ENCODE data around the gene DHX8.

DNA sequence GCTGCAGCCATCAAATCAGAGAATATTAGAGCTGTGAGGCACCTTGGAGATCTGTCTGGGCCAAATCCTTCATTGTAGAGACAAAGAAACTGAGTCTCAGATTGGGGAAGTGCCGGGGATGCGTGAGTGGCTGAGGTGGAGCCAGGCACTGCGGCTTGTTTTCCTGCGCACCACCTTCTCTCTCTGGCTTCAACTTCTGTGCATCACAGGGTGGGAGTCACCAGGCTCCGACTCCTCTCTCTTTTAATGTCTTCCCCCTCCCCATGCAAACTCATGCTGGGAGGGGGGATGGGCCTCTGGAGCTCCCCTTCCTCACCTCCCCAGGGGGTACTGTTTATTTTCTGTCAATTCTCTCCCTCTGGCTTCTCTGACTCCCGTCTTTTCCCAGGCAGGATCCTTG, 71.1 kb downstream of the DHX8 start:
- TF ChIP-seq POLR2AphosphoS5 (IDR thresholded peaks at IDR 0.05; ENCODE audit: low read depth, low read length): no peak
- TF ChIP-seq POLR2A (IDR thresholded peaks at IDR 0.05; ENCODE audit: low read depth, low read length): no peak

Data from GM12891 (cell line).